H1 (cell line): ENCODE measurements around the gene AGRN. TPM values are rescaled to one million over a fixed set of nuclear protein-coding genes. Genes with fewer than 3 reads are reported as not detected.

Experiments used
- CTCF ChIA-PET: fragments of 300-600 bp; sonication (Branson Sonifier 250); formaldehyde crosslinking; loops from one replicate; lab custom pipeline; 2021; ENCODE audit not compliant: partially characterized antibody; lab: Charles Lee
- POLR2A ChIA-PET: fragments of 300-600 bp; sonication (Branson Sonifier 250); formaldehyde crosslinking; loops from one replicate; lab custom pipeline; 2021; ENCODE audit warnings: inconsistent platforms; ENCODE audit not compliant: partially characterized antibody; lab: Charles Lee
- DNase-seq, 2 experiments: peaks; one replicate each; pipeline versions ENCODE4 v3.0.0 to v3.0.0-alpha.2; 2010 to 2022; ENCODE audit warnings: low spot score in 2 of 2, low read depth in 1 of 2, mixed read lengths in 1 of 2
- FAIRE-seq: peaks from 2 replicates; lab custom pipeline; 2011; peaks lifted over from hg19 to GRCh38; lab: Jason Lieb, UNC
- H2AFZ ChIP-seq: 2 replicates; pipeline ENCODE4 v1.8.1; 2012; ENCODE audit warnings: low read length, inconsistent platforms
- H2AK5ac ChIP-seq: 2 replicates; pipeline ENCODE4 v1.6.1; 2013; ENCODE audit warnings: low read depth, low read length
- H2BK120ac ChIP-seq: replicated peaks from 2 replicates; pipeline ENCODE3; 2013; ENCODE audit warnings: low read depth, low read length, inconsistent platforms
- H2BK12ac ChIP-seq: 2 replicates; pipeline ENCODE4 v1.6.1; 2013; ENCODE audit warnings: low read depth, low read length
- H2BK15ac ChIP-seq: 2 replicates; pipeline ENCODE4 v1.6.1; 2013; ENCODE audit warnings: low read length
- H2BK20ac ChIP-seq: 2 replicates; pipeline ENCODE4 v1.6.1; 2013; ENCODE audit warnings: low read length
- H2BK5ac ChIP-seq: 2 replicates; pipeline ENCODE4 v1.6.1; 2013; ENCODE audit warnings: low read depth, low read length
- H3K14ac ChIP-seq: 2 replicates; pipeline ENCODE4 v1.6.1; 2013; ENCODE audit warnings: inconsistent platforms; ENCODE audit not compliant: insufficient read length
- H3K18ac ChIP-seq: 2 replicates; pipeline ENCODE4 v1.6.1; 2013; ENCODE audit warnings: low read length; ENCODE audit errors: extremely low read depth
- H3K23ac ChIP-seq: 2 replicates; pipeline ENCODE4 v1.6.1; 2013; ENCODE audit warnings: inconsistent platforms; ENCODE audit not compliant: insufficient read length
- H3K23me2 ChIP-seq: 2 replicates; pipeline ENCODE4 v1.6.1; 2013; ENCODE audit warnings: low read depth, low read length
- H3K27ac ChIP-seq: 2 replicates; pipeline ENCODE4 v1.6.1; 2011; ENCODE audit warnings: low read depth, low read length, inconsistent platforms
- H3K27me3 ChIP-seq, 4 experiments: replicated peaks in 1 of 4; 1 replicate in 1 of 4; 2 replicates in 3 of 4; pipeline versions ENCODE4 v1.6.1 to v1.8.1; 2011 to 2013; ENCODE audit warnings: low read length in 3 of 4, mild to moderate bottlenecking in 3 of 4, inconsistent platforms in 2 of 4, mixed read lengths in 2 of 4, moderate library complexity in 1 of 4; ENCODE audit not compliant: control insufficient read depth in 3 of 4, insufficient read depth in 3 of 4; ENCODE audit errors: extremely low read depth in 1 of 4
- H3K36me3 ChIP-seq, 4 experiments: 2 replicates each; pipeline versions ENCODE4 v1.6.1 to v1.8.1; 2011 to 2013; ENCODE audit warnings: mild to moderate bottlenecking in 4 of 4, low read length in 3 of 4, moderate library complexity in 2 of 4, control low read depth in 1 of 4, inconsistent platforms in 1 of 4; ENCODE audit not compliant: insufficient read depth in 4 of 4, control insufficient read depth in 2 of 4
- H3K4ac ChIP-seq: replicated peaks from 2 replicates; pipeline ENCODE3; 2013; ENCODE audit warnings: low read length, low read depth, mixed read lengths, inconsistent platforms; ENCODE audit not compliant: insufficient read length
- H3K4me1 ChIP-seq, 4 experiments: replicated peaks in 1 of 4; 1 replicate in 1 of 4; 2 replicates in 3 of 4; pipeline versions ENCODE4 v1.6.1 to v1.8.1; 2011 to 2013; ENCODE audit warnings: low read length in 3 of 4, inconsistent platforms in 2 of 4, mixed read lengths in 1 of 4; ENCODE audit not compliant: insufficient read depth in 4 of 4, control insufficient read depth in 3 of 4
- H3K4me2 ChIP-seq, 2 experiments: 2 replicates each; pipeline versions ENCODE4 v1.6.1 to v1.8.1; 2011 to 2013; ENCODE audit warnings: low read depth in 2 of 2, low read length in 2 of 2, control low read depth in 1 of 2, inconsistent platforms in 1 of 2, mild to moderate bottlenecking in 1 of 2; ENCODE audit not compliant: insufficient read depth in 1 of 2
- H3K4me3 ChIP-seq, 4 experiments: fragments of 200-600, 300-600 bp in 1 of 4; sonication (generic), shearing (Covaris generic), sonication (Bioruptor Twin) in 1 of 4; 2 replicates each; pipeline versions ENCODE4 v1.5.1 to v1.8.1; 2011 to 2016; ENCODE audit warnings: low read length in 4 of 4, low read depth in 3 of 4, control low read depth in 2 of 4, inconsistent platforms in 2 of 4, mild to moderate bottlenecking in 2 of 4, mixed read lengths in 1 of 4, moderate library complexity in 1 of 4; ENCODE audit not compliant: insufficient read depth in 2 of 4; ENCODE audit errors: extremely low read depth in 1 of 4
- H3K56ac ChIP-seq: replicated peaks from 2 replicates; pipeline ENCODE3; 2013; ENCODE audit warnings: low read depth, mild to moderate bottlenecking, mixed read lengths, low read length, inconsistent platforms; ENCODE audit not compliant: insufficient read length
- H3K79me1 ChIP-seq: 2 replicates; pipeline ENCODE4 v1.6.1; 2013; ENCODE audit warnings: low read depth, low read length, control low read depth
- H3K79me2 ChIP-seq, 2 experiments: 2 replicates each; pipeline versions ENCODE4 v1.6.1 to v1.8.1; 2012 to 2013; ENCODE audit warnings: low read length in 2 of 2, mild to moderate bottlenecking in 2 of 2, inconsistent platforms in 1 of 2; ENCODE audit not compliant: insufficient read depth in 2 of 2, control insufficient read depth in 1 of 2
- H3K9ac ChIP-seq, 4 experiments: replicated peaks in 1 of 4; 1 replicate in 1 of 4; 2 replicates in 3 of 4; pipeline versions ENCODE4 v1.6.1 to v1.8.1; 2011 to 2013; ENCODE audit warnings: low read depth in 3 of 4, low read length in 3 of 4, control low read depth in 2 of 4, mild to moderate bottlenecking in 2 of 4, moderate library complexity in 2 of 4, inconsistent platforms in 1 of 4; ENCODE audit errors: extremely low read depth in 1 of 4
- H3K9me3 ChIP-seq, 2 experiments: 2 replicates each; pipeline versions ENCODE4 v1.6.1 to v1.8.1; 2012 to 2013; ENCODE audit warnings: mild to moderate bottlenecking in 2 of 2, moderate library complexity in 2 of 2, control low read depth in 1 of 2, inconsistent platforms in 1 of 2, low read depth in 1 of 2, low read length in 1 of 2, mixed read lengths in 1 of 2; ENCODE audit not compliant: insufficient read depth in 2 of 2
- H4K20me1 ChIP-seq, 2 experiments: replicated peaks in 1 of 2; 2 replicates each; pipeline versions ENCODE3 to v1.8.1; 2011 to 2013; ENCODE audit warnings: inconsistent platforms in 2 of 2, low read length in 2 of 2, mild to moderate bottlenecking in 1 of 2; ENCODE audit not compliant: insufficient read depth in 2 of 2, control insufficient read depth in 1 of 2
- H4K5ac ChIP-seq: 2 replicates; pipeline ENCODE4 v1.6.1; 2013; ENCODE audit warnings: low read length, low read depth, mixed read lengths, inconsistent platforms; ENCODE audit not compliant: insufficient read length
- H4K8ac ChIP-seq: 2 replicates; pipeline ENCODE4 v1.8.0; 2013; ENCODE audit warnings: mild to moderate bottlenecking, moderate library complexity, low read length, inconsistent platforms; ENCODE audit not compliant: insufficient read depth; ENCODE audit errors: extremely low read depth
- H4K91ac ChIP-seq: replicated peaks from 2 replicates; pipeline ENCODE3; 2013; ENCODE audit warnings: low read length, mixed read lengths, inconsistent platforms; ENCODE audit not compliant: insufficient read length
- CHD1 ChIP-seq: IDR thresholded peaks from 2 replicates; pipeline ENCODE4 v1.6.1; 2012; ENCODE audit warnings: low read depth, low read length, improper control_type of control experiment
- CTCF ChIP-seq, 3 experiments: IDR thresholded peaks; 1 replicate in 2 of 3; 2 replicates in 1 of 3; pipeline versions ENCODE4 v1.5.1 to v1.6.1; 2011; ENCODE audit warnings: low read length in 3 of 3, mild to moderate bottlenecking in 3 of 3, inconsistent platforms in 2 of 3, low read depth in 1 of 3, moderate library complexity in 1 of 3; ENCODE audit not compliant: insufficient read depth in 1 of 3; ENCODE audit errors: control extremely low read depth in 1 of 3
- EZH2 ChIP-seq: fragments of 200-600 bp; sonication (generic); IDR thresholded peaks from 2 replicates; pipeline ENCODE4 v1.7.1; 2012; ENCODE audit warnings: low read depth, mild to moderate bottlenecking, moderate library complexity, low read length, inconsistent platforms; ENCODE audit not compliant: severe bottlenecking
- GABPA ChIP-seq: IDR thresholded peaks from 2 replicates; pipeline ENCODE4 v1.6.1; 2011; ENCODE audit warnings: mild to moderate bottlenecking, low read length, moderate library complexity, borderline replicate concordance; ENCODE audit not compliant: insufficient read depth
- KDM5A ChIP-seq: fragments of 200-600 bp; IDR thresholded peaks from 2 replicates; pipeline ENCODE4 v1.7.1; 2012; ENCODE audit warnings: mild to moderate bottlenecking, low read length, inconsistent platforms, mixed read lengths
- NANOG ChIP-seq: IDR thresholded peaks from 2 replicates; pipeline ENCODE4 v1.6.1; 2011; ENCODE audit warnings: low read length, low read depth, mild to moderate bottlenecking, inconsistent platforms; ENCODE audit not compliant: insufficient read depth, poor library complexity, severe bottlenecking
- POLR2A ChIP-seq, 2 experiments: IDR thresholded peaks; 1 replicate in 1 of 2; 2 replicates in 1 of 2; pipeline ENCODE4 v1.6.1; 2011; ENCODE audit warnings: low read depth in 2 of 2, low read length in 2 of 2, mild to moderate bottlenecking in 2 of 2; ENCODE audit errors: control extremely low read depth in 1 of 2
- RXRA ChIP-seq: IDR thresholded peaks from 2 replicates; pipeline ENCODE4 v1.6.1; 2011; ENCODE audit warnings: low read depth, mild to moderate bottlenecking, low read length, moderate library complexity; ENCODE audit not compliant: insufficient read depth
- SIRT6 ChIP-seq: IDR thresholded peaks from one replicate; pipeline ENCODE4 v1.7.1; 2012; ENCODE audit warnings: low read length, inconsistent platforms
- TAF1 ChIP-seq: IDR thresholded peaks from 2 replicates; pipeline ENCODE4 v1.6.1; 2011; ENCODE audit warnings: mild to moderate bottlenecking, low read depth, low read length
- YY1 ChIP-seq: IDR thresholded peaks from 2 replicates; pipeline ENCODE4 v1.6.1; 2011; ENCODE audit warnings: low read depth, mild to moderate bottlenecking, low read length
- WGBS, 2 experiments: shearing (Covaris generic) in 1 of 2; methylation state at CpG; one replicate each; pipeline versions ENCODE4 v1.1.6 to v1.1.7; 2013 to 2015; ENCODE audit warnings: low lambda C conversion rate in 2 of 2, mixed read lengths in 2 of 2, inconsistent platforms in 1 of 2, low coverage in 1 of 2, missing lambda C conversion rate in 1 of 2; ENCODE audit not compliant: insufficient replicate concordance in 2 of 2, insufficient coverage in 1 of 2, insufficient read length in 1 of 2; ENCODE audit errors: extremely low coverage in 1 of 2, missing lambda C conversion rate in 1 of 2; 5-methylcytosine and 5-hydroxymethylcytosine counted together
- polyA plus RNA-seq, 7 experiments: library from polyadenylated mRNA; depleted of rRNA in 3 of 7; stranded (reverse) in 5 of 7; unstranded in 2 of 7; fragments of >200 nt in 5 of 7; fragments of 200-250 nt in 2 of 7; gene quantifications; 1 replicate in 5 of 7; 2 replicates in 1 of 7; 4 replicates in 1 of 7; pipeline versions ENCODE4 v1.2.1 to v1.2.3, GENCODE V29; 2011 to 2013; ENCODE audit warnings: missing spikeins in 2 of 7, mixed read lengths in 2 of 7
- total RNA-seq: library from RNA; stranded (reverse); fragmentation: NEBNext Ultra II Directional; extraction: Animal tissue kit (Norgen Biotek cat#: 25700); gene quantifications from 2 replicates; pipeline ENCODE4 v1.2.1, GENCODE V29; 2021

The AGRN gene
- total and polyA plus RNA-seq, 2 of the 8 experiments (the other 6 are each of a cell fraction or from before 2014, with no cell fraction given): 52.3 to 155 TPM

GRCh38 chr1:981491-981954 lies 38.4 kb upstream of the AGRN start:
- Histone ChIP-seq H2BK12ac (no peak overlapping the region), H3K36me3 (no peaks in the 10 kb centered on the region), H3K4me1 (no peaks in the 10 kb centered on the region; a peak in 1 of 7 replicates), H3K9ac (no peak overlapping the region), H2AFZ (no peak overlapping the region), H3K23me2 (no peaks in the 10 kb centered on the region; the same call in 1 of the 2 replicates), H3K56ac (no peak overlapping the region), H3K4me2 (no peak overlapping the region), H3K79me2 (no peaks in the 10 kb centered on the region), H2BK5ac (no peak overlapping the region), H4K20me1 (peaks cover 0 to 8% of the 10 kb centered on the region in 2 experiments), H3K27ac (no peak overlapping the region), H3K4me3 (no peak overlapping the region), H3K4ac (no peak overlapping the region), H2AK5ac (no peak overlapping the region), H2BK15ac (no peak overlapping the region), H4K8ac (no peak overlapping the region; the same call in 1 of the 2 replicates), H4K91ac (no peak overlapping the region), H4K5ac (no peak overlapping the region), H2BK20ac (no peak overlapping the region), H3K9me3 (no peaks in the 10 kb centered on the region), H3K23ac (no peak overlapping the region), H3K18ac (no peak overlapping the region), H2BK120ac (no peak overlapping the region), H3K27me3 (peaks cover 0 to 25% (median 15%) of the 10 kb centered on the region in 4 experiments; a peak in 5 of 7 replicates), H3K14ac (no peak overlapping the region), H3K79me1 (no peaks in the 10 kb centered on the region)
- FAIRE-seq: no peak
- POLR2A ChIA-PET: interaction anchor here (0.9 to 2.4 kb wide), 7 partner anchors 15 to 75 kb away, joined by 3 to 9 read pairs (median 3); partner anchors contain the start of gene HES4
- no peak for DNase-seq
- 82% methylated on average over 14 of the region's 21 CpGs; no CpG with 5 or more reads in 1 of the 2 experiments for WGBS, 2 experiments
- CTCF ChIA-PET: interaction anchor here (0.5 to 6.9 kb wide), 15 partner anchors 9 to 310 kb away, joined by 3 to 86 read pairs (median 7); partner anchors contain the start of genes HES4 and ISG15
- no peak for TF ChIP-seq RXRA
- no peak for TF ChIP-seq POLR2A (IDR thresholded peaks at IDR 0.05; ENCODE audit: control extremely low read depth in 1 of 2, low read depth in 2 of 2, low read length in 2 of 2)
- no peak for TF ChIP-seq KDM5A
- TF ChIP-seq GABPA: no peak
- TF ChIP-seq CHD1: no peak
- no peak for TF ChIP-seq CTCF (IDR thresholded peaks at IDR 0.05; ENCODE audit: control extremely low read depth in 1 of 3, insufficient read depth in 1 of 3, low read depth in 1 of 3, low read length in 3 of 3)
- TF ChIP-seq SIRT6: no peak
- no peak for TF ChIP-seq TAF1
- no peak for TF ChIP-seq YY1
- no peak for TF ChIP-seq NANOG
- no peak for TF ChIP-seq EZH2
